Liver (tissue), 9 donors: Measurements from ENCODE around the gene ASXL2. TPM values are rescaled to one million over a fixed set of nuclear protein-coding genes. Genes with fewer than 3 reads are reported as not detected.

Source experiments
- DNase-seq: peaks from one replicate; pipeline ENCODE4 v3.0.0-alpha.2; 2017; ENCODE audit warnings: low spot score
- H3K27ac ChIP-seq, 2 donors: one replicate each; pipeline ENCODE4 v1.7.0; 2013; ENCODE audit warnings: inconsistent platforms in 2 of 2, low read length in 2 of 2, control low read depth in 1 of 2, low read depth in 1 of 2, mild to moderate bottlenecking in 1 of 2
- H3K27me3 ChIP-seq, 4 donors: one replicate each; pipeline versions ENCODE4 v1.6.1 to v1.7.0; 2013; ENCODE audit warnings: low read length in 3 of 4, inconsistent platforms in 1 of 4, mild to moderate bottlenecking in 1 of 4, moderate library complexity in 1 of 4; ENCODE audit not compliant: control insufficient read depth in 4 of 4, insufficient read depth in 4 of 4
- H3K36me3 ChIP-seq, 4 donors: one replicate each; pipeline versions ENCODE4 v1.6.1 to v1.7.0; 2013; ENCODE audit warnings: low read length in 3 of 4, mild to moderate bottlenecking in 3 of 4, low read depth in 1 of 4, moderate library complexity in 1 of 4; ENCODE audit not compliant: control insufficient read depth in 4 of 4, insufficient read depth in 3 of 4
- H3K4me1 ChIP-seq, 4 donors: one replicate each; pipeline versions ENCODE4 v1.6.1 to v1.7.0; 2013; ENCODE audit warnings: low read length in 3 of 4, mild to moderate bottlenecking in 3 of 4, moderate library complexity in 1 of 4; ENCODE audit not compliant: control insufficient read depth in 4 of 4, insufficient read depth in 4 of 4
- H3K4me3 ChIP-seq, 3 donors: one replicate each; pipeline versions ENCODE4 v1.6.1 to v1.7.0; 2013; ENCODE audit warnings: low read length in 3 of 3, control low read depth in 1 of 3, low read depth in 1 of 3, mild to moderate bottlenecking in 1 of 3
- H3K9ac ChIP-seq, 2 donors: one replicate each; pipeline ENCODE4 v1.7.0; 2013; ENCODE audit warnings: low read length in 2 of 2, mild to moderate bottlenecking in 2 of 2, moderate library complexity in 2 of 2, control low read depth in 1 of 2, low read depth in 1 of 2
- H3K9me3 ChIP-seq, 4 donors: one replicate each; pipeline versions ENCODE4 v1.6.1 to v1.7.0; 2013; ENCODE audit warnings: low read length in 3 of 4; ENCODE audit not compliant: control insufficient read depth in 4 of 4
- ATF3 ChIP-seq: IDR thresholded peaks from 2 replicates; pipeline ENCODE4 v1.6.1; 2016; ENCODE audit warnings: antibody characterized with exemption
- EGR1 ChIP-seq, 2 donors: IDR thresholded peaks; 2 replicates each; pipeline ENCODE4 v1.6.1; 2016 to 2018; ENCODE audit warnings: antibody characterized with exemption in 2 of 2, low read depth in 2 of 2
- FOXA1 ChIP-seq: IDR thresholded peaks from 2 replicates; pipeline ENCODE4 v1.6.1; 2016; ENCODE audit warnings: antibody characterized with exemption
- FOXA2 ChIP-seq: IDR thresholded peaks from 2 replicates; pipeline ENCODE4 v1.6.1; 2016; ENCODE audit warnings: antibody characterized with exemption
- GABPA ChIP-seq, 2 donors: IDR thresholded peaks in 1 of 2; conservative IDR thresholded peaks in 1 of 2; 2 replicates each; pipeline ENCODE4 v1.6.1; 2016; ENCODE audit warnings: antibody characterized with exemption in 2 of 2, mild to moderate bottlenecking in 1 of 2, moderate library complexity in 1 of 2
- HNF4A ChIP-seq, 2 donors: conservative IDR thresholded peaks; 2 replicates each; pipeline ENCODE4 v1.6.1; 2016; ENCODE audit warnings: antibody characterized with exemption in 2 of 2, mild to moderate bottlenecking in 2 of 2
- HNF4G ChIP-seq: IDR thresholded peaks from 2 replicates; pipeline ENCODE4 v1.6.1; 2016; ENCODE audit warnings: antibody characterized with exemption
- JUND ChIP-seq, 2 donors: IDR thresholded peaks; 2 replicates each; pipeline ENCODE4 v1.6.1; 2016; ENCODE audit warnings: antibody characterized with exemption in 2 of 2
- RAD21 ChIP-seq, 2 donors: IDR thresholded peaks; 2 replicates each; pipeline ENCODE4 v1.6.1; 2016; ENCODE audit warnings: antibody characterized with exemption in 2 of 2, mild to moderate bottlenecking in 2 of 2
- RXRA ChIP-seq, 2 donors: IDR thresholded peaks; 2 replicates each; pipeline ENCODE4 v1.6.1; 2017 to 2018; ENCODE audit warnings: antibody characterized with exemption in 2 of 2, mild to moderate bottlenecking in 1 of 2
- TAF1 ChIP-seq: conservative IDR thresholded peaks from 2 replicates; pipeline ENCODE4 v1.6.1; 2016; ENCODE audit warnings: antibody characterized with exemption, mild to moderate bottlenecking
- YY1 ChIP-seq: IDR thresholded peaks from 2 replicates; pipeline ENCODE4 v1.6.1; 2016; ENCODE audit warnings: antibody characterized with exemption, mild to moderate bottlenecking
- whole genome bisulfite sequencing: extraction: QIAGEN DNeasy Blood & Tissue Kit; methylation state at CpG from one replicate; pipeline ENCODE4 v1.1.7; 2013; 5-methylcytosine and 5-hydroxymethylcytosine counted together
- polyA plus RNA-seq, 2 donors: library from polyadenylated mRNA; stranded (reverse) in 1 of 2; unstranded in 1 of 2; fragments of 200-250 nt in 1 of 2; fragments of >200 nt in 1 of 2; fragmentation: Nextera tagmentation in 1 of 2; extraction: Ambion mirVana in 1 of 2; gene quantifications; one replicate each; pipeline versions ENCODE4 v1.2.1 to v1.2.3, GENCODE V29; 2013 to 2015
- total RNA-seq, 2 donors: library from RNA; depleted of rRNA; stranded (reverse); fragments of >200 nt; gene quantifications; one replicate each; pipeline ENCODE4 v1.2.3, GENCODE V29; 2014
- TF ChIP-seq, protein P1 (sequence below): IDR thresholded peaks from 2 replicates; pipeline ENCODE4 v1.6.1; 2016; ENCODE audit warnings: antibody characterized with exemption
- TF ChIP-seq, protein P2 (sequence below): IDR thresholded peaks from 2 replicates; pipeline ENCODE4 v1.6.1; 2016; ENCODE audit warnings: antibody characterized with exemption, mild to moderate bottlenecking
- TF ChIP-seq, protein P3 (sequence below): IDR thresholded peaks from 2 replicates; pipeline ENCODE4 v1.6.1; 2016; ENCODE audit warnings: antibody characterized with exemption
- TF ChIP-seq, protein P4 (sequence below): fragments of 150-350 bp; IDR thresholded peaks from 2 replicates; pipeline ENCODE4 v1.5.1; 2017; ENCODE audit warnings: improper control_type of control experiment, low read depth, low read length; ENCODE audit not compliant: missing input control
- donor health status: healthy.
- donor health status: healthy.
- donor health status: healthy.
- donor health status: healthy.
- donor health status: healthy.

ASXL2 gene
- total and polyA plus RNA-seq, 4 donors: 2.4 to 7.3 (median 4.4) TPM

GRCh38 chr2:25692737-25693445, 185.4 kb downstream of the ASXL2 start:
- Histone ChIP-seq H3K9ac (no peak overlapping the region), H3K27me3 (no peaks in the 10 kb centered on the region), H3K36me3 (no peaks in the 10 kb centered on the region), H3K4me3 (no peak overlapping the region), H3K27ac (no peak overlapping the region), H3K9me3 (no peaks in the 10 kb centered on the region), H3K4me1 (no peaks in the 10 kb centered on the region)
- no peak for DNase-seq
- no peak for TF ChIP-seq RAD21 (IDR thresholded peaks at IDR 0.05)
- no peak for TF ChIP-seq TAF1
- no peak for TF ChIP-seq JUND (IDR thresholded peaks at IDR 0.05)
- TF ChIP-seq EGR1 (IDR thresholded peaks at IDR 0.05; ENCODE audit: low read depth in 2 of 2): no peak
- 91% methylated on average over 6 of the region's 6 CpGs for WGBS

GRCh38 chr2:25692143-25692542, 186.1 kb downstream of the ASXL2 start:
- H3K9ac ChIP-seq: no peak overlapping the region
- no peaks in the 10 kb centered on the region for H3K4me1 ChIP-seq
- no peak for TF ChIP-seq FOXA2
- TF ChIP-seq HNF4A (conservative IDR thresholded peaks at IDR 0.05): no peak
- TF ChIP-seq, protein P1, sequence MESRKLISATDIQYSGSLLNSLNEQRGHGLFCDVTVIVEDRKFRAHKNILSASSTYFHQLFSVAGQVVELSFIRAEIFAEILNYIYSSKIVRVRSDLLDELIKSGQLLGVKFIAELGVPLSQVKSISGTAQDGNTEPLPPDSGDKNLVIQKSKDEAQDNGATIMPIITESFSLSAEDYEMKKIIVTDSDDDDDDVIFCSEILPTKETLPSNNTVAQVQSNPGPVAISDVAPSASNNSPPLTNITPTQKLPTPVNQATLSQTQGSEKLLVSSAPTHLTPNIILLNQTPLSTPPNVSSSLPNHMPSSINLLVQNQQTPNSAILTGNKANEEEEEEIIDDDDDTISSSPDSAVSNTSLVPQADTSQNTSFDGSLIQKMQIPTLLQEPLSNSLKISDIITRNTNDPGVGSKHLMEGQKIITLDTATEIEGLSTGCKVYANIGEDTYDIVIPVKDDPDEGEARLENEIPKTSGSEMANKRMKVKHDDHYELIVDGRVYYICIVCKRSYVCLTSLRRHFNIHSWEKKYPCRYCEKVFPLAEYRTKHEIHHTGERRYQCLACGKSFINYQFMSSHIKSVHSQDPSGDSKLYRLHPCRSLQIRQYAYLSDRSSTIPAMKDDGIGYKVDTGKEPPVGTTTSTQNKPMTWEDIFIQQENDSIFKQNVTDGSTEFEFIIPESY: no peak
- TF ChIP-seq RAD21 (IDR thresholded peaks at IDR 0.05): no peak
- no peak for TF ChIP-seq GABPA (IDR thresholded peaks at IDR 0.05 in 1 of 2, conservative IDR thresholded peaks at IDR 0.05 in 1 of 2)
- TF ChIP-seq HNF4G: no peak
- TF ChIP-seq, protein P2, sequence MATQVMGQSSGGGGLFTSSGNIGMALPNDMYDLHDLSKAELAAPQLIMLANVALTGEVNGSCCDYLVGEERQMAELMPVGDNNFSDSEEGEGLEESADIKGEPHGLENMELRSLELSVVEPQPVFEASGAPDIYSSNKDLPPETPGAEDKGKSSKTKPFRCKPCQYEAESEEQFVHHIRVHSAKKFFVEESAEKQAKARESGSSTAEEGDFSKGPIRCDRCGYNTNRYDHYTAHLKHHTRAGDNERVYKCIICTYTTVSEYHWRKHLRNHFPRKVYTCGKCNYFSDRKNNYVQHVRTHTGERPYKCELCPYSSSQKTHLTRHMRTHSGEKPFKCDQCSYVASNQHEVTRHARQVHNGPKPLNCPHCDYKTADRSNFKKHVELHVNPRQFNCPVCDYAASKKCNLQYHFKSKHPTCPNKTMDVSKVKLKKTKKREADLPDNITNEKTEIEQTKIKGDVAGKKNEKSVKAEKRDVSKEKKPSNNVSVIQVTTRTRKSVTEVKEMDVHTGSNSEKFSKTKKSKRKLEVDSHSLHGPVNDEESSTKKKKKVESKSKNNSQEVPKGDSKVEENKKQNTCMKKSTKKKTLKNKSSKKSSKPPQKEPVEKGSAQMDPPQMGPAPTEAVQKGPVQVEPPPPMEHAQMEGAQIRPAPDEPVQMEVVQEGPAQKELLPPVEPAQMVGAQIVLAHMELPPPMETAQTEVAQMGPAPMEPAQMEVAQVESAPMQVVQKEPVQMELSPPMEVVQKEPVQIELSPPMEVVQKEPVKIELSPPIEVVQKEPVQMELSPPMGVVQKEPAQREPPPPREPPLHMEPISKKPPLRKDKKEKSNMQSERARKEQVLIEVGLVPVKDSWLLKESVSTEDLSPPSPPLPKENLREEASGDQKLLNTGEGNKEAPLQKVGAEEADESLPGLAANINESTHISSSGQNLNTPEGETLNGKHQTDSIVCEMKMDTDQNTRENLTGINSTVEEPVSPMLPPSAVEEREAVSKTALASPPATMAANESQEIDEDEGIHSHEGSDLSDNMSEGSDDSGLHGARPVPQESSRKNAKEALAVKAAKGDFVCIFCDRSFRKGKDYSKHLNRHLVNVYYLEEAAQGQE: no peak
- no peak for TF ChIP-seq EGR1 (IDR thresholded peaks at IDR 0.05; ENCODE audit: low read depth in 2 of 2)
- TF ChIP-seq, protein P3, sequence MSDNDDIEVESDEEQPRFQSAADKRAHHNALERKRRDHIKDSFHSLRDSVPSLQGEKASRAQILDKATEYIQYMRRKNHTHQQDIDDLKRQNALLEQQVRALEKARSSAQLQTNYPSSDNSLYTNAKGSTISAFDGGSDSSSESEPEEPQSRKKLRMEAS: no peak
- no peak for TF ChIP-seq FOXA1
- TF ChIP-seq, protein P4, sequence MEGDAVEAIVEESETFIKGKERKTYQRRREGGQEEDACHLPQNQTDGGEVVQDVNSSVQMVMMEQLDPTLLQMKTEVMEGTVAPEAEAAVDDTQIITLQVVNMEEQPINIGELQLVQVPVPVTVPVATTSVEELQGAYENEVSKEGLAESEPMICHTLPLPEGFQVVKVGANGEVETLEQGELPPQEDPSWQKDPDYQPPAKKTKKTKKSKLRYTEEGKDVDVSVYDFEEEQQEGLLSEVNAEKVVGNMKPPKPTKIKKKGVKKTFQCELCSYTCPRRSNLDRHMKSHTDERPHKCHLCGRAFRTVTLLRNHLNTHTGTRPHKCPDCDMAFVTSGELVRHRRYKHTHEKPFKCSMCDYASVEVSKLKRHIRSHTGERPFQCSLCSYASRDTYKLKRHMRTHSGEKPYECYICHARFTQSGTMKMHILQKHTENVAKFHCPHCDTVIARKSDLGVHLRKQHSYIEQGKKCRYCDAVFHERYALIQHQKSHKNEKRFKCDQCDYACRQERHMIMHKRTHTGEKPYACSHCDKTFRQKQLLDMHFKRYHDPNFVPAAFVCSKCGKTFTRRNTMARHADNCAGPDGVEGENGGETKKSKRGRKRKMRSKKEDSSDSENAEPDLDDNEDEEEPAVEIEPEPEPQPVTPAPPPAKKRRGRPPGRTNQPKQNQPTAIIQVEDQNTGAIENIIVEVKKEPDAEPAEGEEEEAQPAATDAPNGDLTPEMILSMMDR: no peak
- TF ChIP-seq JUND (IDR thresholded peaks at IDR 0.05): no peak
- no peak for TF ChIP-seq YY1
- TF ChIP-seq RXRA (IDR thresholded peaks at IDR 0.05): no peak
- no peak for TF ChIP-seq ATF3
- no peak for TF ChIP-seq TAF1
- H3K4me3 ChIP-seq: no peak overlapping the region
- H3K27me3 ChIP-seq: no peaks in the 10 kb centered on the region
- no peak for DNase-seq
- H3K27ac ChIP-seq: no peak overlapping the region
- 83% methylated on average over 4 of the region's 4 CpGs for WGBS
- H3K9me3 ChIP-seq: no peaks in the 10 kb centered on the region
- H3K36me3 ChIP-seq: no peaks in the 10 kb centered on the region
